Fibroblast of skin of back (primary cell): ENCODE data around the gene SOBP. TPM values are rescaled to one million over a fixed set of nuclear protein-coding genes. Genes with fewer than 3 reads are reported as not detected.
"Not testable (repeated sequence)": the region's sequence is repeated elsewhere in the genome, so short reads cannot be mapped to it uniquely, and the experiment has no call there.

Experiments used
- DNase-seq: peaks from one replicate; pipeline ENCODE4 v3.0.0-alpha.2; 2013
- polyA plus RNA-seq, 2 experiments: library from polyadenylated mRNA; unstranded; fragments of 120-200 nt; gene quantifications; one replicate each; pipeline ENCODE4 v1.2.1, GENCODE V29; 2013; ENCODE audit not compliant: insufficient read length in 2 of 2

SOBP gene, protein sequence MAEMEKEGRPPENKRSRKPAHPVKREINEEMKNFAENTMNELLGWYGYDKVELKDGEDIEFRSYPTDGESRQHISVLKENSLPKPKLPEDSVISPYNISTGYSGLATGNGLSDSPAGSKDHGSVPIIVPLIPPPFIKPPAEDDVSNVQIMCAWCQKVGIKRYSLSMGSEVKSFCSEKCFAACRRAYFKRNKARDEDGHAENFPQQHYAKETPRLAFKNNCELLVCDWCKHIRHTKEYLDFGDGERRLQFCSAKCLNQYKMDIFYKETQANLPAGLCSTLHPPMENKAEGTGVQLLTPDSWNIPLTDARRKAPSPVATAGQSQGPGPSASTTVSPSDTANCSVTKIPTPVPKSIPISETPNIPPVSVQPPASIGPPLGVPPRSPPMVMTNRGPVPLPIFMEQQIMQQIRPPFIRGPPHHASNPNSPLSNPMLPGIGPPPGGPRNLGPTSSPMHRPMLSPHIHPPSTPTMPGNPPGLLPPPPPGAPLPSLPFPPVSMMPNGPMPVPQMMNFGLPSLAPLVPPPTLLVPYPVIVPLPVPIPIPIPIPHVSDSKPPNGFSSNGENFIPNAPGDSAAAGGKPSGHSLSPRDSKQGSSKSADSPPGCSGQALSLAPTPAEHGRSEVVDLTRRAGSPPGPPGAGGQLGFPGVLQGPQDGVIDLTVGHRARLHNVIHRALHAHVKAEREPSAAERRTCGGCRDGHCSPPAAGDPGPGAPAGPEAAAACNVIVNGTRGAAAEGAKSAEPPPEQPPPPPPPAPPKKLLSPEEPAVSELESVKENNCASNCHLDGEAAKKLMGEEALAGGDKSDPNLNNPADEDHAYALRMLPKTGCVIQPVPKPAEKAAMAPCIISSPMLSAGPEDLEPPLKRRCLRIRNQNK
- polyA plus RNA-seq (2013, experiment 1 of 2; ENCODE audit: insufficient read length): 1.9 TPM
- polyA plus RNA-seq (2013, experiment 2 of 2; ENCODE audit: insufficient read length): 2.6 TPM

DNA sequence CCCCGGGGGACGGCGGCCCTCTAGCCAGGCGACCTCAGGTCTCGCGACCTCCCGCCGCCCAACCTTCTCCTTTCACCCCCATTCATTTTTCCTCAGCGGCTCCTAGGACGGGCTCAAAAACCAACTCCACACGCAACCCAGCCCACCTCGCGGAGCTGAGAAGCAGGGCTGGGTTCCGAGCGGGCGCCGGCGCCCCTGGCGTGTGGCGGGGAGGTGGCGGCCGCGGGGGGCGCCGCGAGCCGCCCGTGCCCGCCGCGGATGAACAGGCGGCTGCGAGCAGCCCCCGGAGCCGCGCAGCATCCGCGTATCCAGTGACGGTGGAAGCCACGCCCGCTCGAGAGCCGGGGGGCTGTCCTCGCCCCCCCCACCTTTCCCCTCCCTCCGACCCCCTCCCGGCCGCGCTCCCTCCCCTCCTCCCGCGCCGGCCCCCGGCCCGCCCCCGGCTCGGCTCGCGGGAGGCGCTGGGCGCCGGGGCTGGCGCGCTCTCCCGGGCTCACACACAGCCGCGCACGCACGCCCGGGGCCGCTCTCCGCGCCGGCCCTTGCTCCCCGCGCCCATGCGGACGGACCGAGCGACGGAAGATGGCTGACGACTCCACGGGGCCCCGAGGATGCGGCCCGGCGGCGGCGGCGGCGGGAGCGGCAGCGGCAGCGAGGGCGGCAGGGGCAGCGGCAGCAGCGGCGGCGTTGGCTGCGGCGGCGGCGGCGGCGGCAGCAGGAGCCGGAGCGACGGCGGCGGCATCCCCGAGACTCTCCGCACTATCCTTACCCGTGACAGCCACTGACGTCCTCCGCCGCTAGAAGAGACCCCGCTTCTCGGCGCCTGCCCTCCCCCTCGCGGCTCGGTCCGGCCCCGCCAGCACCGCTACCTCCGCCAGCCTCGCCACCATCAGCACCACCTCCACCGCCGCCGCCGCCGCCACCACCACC lies at the start of gene SOBP:
TSS of gene SOBP (plus strand) at position 482 of the 930 bp plus-strand sequence. CDS start 500 bp downstream, outside the sequence.
- DNase-seq: peak; percentile 50

DNA sequence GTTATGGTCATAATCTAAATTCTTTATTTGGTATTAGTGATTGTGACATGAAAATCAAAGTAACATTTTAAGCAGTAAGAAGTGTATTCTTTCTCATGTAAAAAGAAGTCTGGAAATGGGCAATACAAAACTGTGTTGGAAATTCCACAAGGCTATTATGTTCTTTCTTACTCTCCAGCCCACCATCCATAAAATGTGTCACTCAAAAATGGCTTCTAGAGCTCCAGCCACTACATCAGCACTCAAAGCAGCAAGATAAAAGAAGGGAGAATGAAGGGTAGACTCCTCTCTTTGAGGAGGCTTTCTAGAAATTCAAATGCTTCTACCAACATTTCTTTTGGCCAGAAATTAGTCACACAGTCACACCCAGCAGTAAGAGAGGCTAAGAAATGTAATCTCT lies 49.0 kb upstream of the SOBP start:
- DNase-seq: no peak

DNA sequence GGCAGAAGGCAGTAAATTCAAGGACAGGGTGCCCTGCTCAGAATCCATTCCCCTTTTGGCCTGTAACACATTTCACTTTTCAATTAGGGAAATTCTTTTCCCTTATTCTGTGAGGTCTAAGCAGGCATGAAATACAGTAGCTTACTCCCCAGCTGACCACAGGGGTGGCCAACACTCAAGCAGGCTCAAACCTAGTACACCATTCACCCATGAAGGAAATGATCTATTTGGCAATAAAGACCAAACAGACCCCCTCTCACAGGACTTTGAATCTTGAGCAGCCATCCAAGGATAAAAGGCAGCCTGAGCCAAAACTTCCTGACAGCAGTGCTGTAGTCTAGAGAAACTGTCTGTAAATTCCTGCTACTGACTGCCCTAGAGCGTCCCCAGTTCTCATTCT lies 48.2 kb upstream of the SOBP start:
- DNase-seq: no peak

DNA sequence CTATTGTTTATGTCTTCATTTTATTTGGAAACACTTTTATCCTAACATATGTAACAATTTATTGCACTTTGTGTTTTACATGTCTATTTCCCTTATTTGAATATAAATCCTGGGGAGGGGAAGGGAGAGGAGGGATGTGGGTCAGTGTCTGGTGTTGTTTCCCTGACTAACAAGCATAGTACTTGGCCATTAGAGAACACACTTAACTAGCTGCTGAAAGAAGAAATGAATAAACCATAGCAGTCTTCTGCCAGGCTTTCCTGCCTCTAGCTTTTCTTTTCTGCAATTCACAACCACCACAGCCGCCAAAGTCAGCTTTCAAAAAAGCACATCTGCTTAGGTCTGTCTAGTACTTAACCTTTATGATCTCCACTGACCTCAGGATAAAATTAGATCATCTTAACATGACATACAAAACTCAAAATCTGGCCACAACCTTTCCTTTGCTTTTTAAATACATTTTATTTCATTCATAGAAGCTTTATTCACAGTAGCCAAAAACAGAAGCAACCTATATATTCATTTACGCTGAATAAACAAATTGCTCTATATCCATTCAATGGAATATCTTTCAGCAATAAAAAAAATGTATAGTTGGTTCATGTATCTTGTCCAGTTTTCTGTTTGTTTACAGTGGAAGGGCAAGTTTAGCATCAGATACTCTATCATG lies 46.8 kb upstream of the SOBP start:
- DNase-seq: no peak

DNA sequence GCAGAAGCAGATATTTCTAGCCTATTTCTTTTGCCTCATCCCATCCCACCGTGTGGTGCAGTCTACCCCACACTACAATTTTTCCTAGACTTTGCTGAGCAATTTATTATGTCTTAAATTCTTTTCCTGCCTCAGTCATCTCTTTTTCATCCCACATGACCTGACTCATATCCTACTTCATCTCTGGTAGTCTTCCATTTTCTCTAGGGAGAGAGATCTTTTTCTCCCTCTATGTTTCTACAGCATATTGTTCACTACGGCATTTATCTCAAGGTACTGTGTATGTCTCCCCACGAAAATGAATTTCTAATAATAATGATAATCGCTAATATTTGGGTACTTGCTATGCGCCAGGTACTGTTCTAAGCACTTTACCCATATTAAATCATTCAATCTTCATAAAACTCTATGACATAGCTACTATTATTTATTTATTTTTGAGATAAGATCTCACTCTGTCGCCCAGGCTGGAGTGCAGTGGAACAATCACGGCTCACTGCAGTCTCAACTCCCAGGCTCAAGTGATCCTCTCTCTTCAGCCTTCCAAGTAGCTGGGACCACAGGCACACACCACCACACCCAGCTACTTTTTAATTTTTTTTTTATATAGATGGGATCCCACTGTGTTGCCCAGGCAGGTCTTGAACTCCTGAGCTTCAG lies 46.2 kb upstream of the SOBP start:
- peak; percentile 63 for DNase-seq

DNA sequence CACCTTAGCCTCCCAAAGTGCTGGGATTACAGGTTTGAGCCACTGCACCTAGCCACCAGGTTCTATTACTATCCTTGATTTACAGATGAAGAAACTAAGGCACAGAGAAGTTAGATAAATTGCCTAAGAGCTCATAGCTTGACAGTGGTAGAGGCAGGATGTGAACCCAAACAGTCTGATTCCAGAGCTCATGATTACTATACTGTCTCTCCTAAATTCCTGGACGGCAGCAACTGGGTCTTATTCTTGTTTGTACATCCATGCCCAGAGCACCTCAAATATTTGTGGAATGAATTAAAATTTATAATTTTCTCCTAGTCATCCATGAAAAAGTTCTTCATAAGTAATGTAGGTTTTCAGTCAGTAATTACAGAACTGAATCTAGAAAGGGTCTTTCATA lies 45.6 kb upstream of the SOBP start:
- DNase-seq: peak; percentile 44

DNA sequence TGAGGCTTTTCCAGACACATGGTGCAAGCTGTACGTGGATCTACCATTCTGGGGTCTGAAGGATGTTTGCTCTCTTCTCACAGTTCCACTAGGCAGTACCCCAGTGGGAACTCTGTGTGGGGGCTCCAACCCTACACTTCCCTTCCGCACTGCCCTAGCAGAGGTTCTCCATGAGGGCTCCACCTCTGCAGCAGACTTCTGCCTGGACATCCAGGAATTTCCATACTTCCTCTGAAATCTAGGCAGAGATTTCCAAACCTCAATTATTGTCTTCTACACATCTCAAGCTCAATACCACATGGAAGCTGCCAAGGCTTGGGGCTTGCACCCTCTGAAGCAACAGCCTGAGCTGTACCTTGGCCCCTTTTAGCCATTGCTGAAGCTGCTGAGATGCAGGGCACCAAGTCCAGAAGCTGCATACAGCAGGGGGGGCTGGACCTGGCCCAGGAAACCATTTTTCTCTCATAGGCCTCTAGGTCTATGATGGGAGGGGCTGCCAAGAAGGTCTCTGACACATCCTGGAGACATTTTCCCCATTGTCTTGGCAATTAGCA lies 42.2 kb upstream of the SOBP start:
- no peak for DNase-seq

DNA sequence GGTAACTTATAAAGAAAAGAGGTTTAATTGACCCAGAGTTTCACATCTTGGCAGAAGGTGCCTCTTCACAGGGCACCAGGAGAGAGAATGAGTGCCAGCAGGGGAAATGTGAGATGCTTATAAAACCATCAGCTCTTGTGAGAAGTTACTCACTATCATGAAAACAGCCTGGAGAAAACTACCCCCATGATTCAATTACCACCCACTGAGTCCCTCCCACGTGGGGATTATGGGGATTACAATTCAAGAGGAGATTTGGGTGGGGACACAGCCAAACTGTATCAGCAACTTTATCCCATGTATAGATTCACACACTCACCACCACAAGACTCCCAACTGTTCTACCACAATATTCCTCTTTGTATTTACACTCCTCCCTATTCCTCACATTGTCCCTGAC lies 41.1 kb upstream of the SOBP start:
- no peak for DNase-seq

DNA sequence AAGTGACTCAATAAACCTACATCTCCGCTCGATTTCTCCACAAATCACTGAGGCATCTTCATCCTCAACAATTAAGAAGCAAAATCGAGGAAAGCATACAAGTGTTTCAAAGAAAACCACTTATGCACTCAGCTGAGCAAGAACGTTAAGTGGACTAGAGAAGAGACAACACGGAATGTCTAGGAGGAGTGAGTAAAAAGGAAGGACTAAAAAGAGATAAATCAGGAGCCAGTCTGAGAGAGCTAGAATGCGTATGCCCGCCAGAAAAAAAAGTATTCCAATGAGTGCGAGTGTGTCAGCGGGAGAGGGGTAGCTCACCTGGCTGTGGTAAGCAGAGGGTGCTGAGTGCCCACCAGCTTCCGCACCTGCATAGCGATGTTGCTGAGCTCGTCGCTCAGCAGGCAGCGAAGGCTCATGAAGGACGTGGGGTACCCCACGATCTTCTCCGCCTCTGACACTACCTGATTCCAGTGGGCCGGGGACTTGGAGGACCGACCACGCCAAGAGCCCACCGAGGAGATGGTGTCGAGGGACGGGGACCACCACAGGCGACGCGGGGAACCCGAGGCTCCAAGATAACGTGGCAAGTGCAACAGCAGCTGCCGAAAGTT lies 31.1 kb upstream of the SOBP start:
- peak; percentile 9 for DNase-seq

DNA sequence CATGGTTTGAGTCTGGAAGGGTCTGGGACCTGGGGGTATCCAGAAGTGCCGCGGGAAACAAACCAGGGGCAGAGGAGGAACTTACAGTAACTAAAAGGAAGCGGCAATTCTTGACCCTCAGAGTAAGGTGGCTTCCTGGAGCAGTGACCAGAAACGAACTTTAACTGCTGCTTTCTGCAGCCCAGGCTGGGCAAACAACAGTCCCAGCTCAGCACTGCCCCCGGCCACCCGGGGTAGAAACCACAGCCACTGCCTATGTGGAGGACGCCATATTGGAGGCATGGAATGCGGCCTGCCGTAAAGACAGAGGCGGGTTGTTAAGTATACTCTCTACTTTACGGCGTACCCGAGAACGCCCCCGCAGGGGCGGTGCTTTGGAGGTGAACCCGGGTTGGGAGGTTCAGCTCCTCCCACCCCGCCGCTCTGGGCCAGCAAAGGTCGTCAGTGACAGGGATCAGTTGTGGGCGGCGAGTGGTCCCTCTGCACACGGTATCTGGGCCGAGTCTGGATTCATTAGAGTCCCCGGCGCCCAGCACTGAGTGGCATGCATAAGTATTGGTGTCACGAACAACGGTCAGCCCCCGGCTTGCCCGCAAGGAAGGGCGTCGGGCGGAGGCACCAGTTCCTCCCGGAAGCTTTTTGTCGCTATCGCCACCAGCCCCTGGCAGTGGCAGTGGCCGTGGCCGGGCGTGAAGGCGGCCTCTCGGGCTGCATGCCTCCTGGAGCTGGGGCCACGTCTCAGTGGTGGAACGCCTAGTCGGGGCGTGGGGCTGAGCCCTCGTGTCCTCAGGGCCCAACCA lies 30.4 kb upstream of the SOBP start, which contains the start of gene PDSS2:
TSS of gene PDSS2 (minus strand) at position 282 of the 800 bp plus-strand sequence. CDS start at position 3, 279 bp downstream.
- DNase-seq: peak; percentile 99

DNA sequence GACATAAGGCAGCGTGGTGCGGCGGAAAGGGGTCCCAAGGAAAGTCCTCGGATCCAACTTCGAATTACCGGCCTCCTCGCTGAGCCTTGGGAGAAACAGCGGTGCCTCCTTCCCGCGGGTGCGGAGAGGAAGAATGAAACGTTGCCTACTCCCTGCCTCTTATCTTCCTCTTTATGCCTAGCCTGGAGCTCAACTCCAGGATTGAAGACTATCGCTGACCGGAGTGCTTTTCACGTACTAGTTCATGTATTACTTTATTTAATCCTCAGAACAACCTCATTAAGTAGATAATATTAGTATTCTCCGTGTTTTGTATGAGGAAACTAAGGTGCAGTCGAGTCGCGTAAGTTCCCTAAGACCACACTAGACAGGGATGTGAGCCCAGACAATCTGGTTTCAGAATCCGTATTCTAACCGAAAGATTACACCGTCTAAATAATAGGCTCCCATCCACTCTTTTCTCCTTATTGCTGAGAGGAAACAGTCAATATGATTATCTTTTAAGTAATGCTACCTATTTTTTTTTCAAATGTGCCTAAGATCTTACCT lies 29.8 kb upstream of the SOBP start:
- no peak for DNase-seq

DNA sequence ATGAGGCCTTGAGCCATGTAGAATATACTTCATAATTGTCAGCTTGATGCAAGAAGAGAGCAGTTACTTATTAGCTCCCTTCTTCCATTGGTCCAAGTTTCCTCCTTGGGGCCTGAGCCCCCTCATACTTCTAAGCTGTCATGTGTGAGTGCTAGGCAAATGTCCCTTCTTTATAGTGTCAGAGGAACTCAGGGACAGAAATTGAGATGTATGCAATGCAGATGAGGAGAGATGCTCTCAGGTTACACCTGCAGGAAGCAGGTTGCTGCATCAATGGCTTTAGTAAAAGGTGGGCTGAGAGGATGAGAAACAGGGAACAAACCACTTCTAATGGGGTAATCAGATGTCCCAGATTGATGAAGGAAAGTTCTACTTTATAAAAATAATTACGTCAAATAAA lies 23.9 kb upstream of the SOBP start:
- no peak for DNase-seq

DNA sequence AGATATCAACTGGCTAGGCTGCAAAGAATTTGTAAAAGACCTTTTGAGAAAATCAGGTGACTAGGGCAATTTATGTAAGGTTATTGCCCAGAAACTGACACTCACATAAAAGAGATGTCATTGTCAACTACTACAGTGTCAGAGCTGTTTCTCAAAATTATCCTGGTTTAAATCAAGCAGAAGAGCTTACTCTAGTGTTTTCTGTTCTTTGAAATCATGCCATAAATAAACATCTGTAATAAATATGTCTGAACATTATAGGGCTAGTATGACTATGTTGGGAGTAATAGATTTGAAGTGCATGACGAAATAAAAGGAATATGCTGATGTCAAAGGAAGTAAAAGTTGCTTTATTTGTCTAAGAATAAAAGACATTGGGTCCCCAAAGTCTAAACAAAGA lies 19.6 kb upstream of the SOBP start:
- DNase-seq: no peak

DNA sequence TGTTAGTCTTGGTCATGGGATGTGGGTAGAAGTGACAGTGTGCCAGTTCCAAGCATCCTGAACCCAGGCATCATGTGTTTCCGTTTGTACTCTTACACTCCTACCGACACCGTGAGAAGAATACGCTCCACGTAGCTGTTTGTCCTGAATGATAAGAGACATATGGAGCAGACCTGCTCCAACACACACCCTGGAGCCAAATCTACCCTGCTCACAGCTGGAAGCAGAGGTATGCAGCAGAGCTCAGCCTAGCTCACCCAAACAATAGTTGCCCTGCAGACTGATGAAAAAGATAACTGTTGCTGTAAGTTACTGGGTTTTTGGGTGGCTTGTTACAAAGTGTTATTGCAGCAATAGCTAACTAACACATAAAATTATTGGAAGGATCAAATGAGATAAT lies 16.3 kb upstream of the SOBP start:
- DNase-seq: no peak

DNA sequence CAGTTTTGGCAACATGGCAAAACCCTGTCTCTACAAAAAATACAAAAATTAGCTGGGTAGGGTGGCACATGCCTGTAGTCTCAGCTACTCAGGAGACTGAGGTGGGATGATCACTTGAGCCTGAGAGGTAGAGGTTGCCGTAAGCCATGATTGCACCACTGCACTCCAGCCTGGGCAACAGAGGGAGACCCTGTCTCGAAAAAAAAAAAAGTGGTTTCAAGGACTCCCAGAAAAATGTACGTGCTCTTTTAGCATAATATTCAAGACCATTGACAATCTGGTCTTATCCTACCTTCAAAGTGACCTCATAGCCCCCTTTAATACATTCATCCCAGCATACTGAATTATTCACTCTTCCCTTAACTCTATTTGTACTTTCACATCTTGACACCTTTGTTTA lies 14.6 kb upstream of the SOBP start:
- DNase-seq: not testable (repeated sequence)

DNA sequence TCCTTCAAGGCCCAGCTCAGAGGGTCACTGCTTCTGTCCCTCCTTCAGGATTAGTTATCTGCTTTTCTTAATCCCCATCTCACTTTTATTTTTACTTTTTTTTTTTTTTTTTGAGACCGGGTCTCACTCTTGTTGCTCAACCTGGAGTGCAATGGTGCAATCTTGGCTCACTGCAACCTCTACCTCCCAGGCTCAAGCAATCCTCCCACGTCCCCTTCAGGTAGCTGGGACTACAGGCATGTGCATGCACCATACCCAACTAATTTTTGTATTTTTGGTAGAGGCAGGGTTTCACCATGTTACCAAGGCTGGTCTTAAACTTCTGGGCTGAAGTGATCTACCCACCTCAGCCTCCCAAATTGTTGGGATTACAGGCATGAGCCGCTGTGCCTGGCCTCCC lies 14.1 kb upstream of the SOBP start:
- DNase-seq: not testable (repeated sequence)

DNA sequence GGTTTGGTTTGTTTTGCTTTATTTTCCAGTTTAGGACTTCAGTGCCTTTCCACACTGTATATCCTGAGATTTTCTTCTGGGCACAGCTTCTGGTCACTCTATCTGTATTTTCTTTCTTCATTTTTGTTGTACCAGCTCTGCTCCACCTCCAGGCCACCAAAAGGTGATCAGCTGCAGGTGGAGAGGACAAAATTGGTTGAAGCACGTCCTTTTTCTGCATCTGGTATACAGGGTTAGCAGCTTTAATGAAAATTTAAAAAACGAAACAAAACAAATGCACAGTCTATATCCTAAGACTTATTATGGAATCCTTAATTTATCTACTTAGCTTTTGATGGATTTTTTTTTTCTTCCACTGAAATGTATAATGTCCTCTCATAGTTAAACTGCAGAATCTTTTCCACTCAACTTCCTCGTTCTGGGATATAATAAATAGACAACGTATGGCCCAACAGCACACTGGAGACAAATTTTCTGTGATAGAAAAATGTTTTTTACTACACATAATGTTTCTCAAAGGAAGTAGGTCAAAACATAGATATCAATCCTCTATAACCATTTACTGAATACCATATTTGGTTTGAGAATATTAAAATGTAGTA lies 10.7 kb upstream of the SOBP start:
- DNase-seq: no peak

DNA sequence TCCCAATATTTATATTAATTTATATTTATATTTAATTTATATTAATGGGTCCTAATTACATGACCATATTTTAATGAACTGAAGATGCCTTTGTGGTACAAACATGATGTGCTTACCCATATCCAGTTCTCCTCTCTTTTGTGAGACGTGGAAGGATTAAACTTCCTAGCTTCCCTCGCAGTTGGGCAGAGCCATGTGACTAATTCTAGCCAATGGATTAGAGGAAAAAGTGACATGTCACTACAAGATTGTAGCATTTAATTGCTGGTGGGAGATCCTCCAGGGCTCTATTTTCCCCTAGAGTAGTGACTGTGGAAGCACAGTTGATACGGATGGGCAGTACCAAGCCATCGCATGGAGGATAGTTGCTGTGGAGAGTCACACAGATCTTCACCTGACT lies 4.8 kb upstream of the SOBP start:
- no peak for DNase-seq
